Stimulated activated naive CD8-positive, alpha-beta T cell treated with anti-CD3 and anti-CD28 coated beads, Interleukin-15, Interleukin-2, amounts not matched to agents 100 ng/mL and 50 ng/mL, for 24 hours (primary cell): ENCODE data around the gene BTBD9.

Source experiments
- H3K27ac Mint-ChIP-seq: one replicate; pipeline ENCODE4 v1.8.0; 2021; ENCODE audit warnings: mild to moderate bottlenecking, mixed read lengths
- H3K27me3 Mint-ChIP-seq: one replicate; pipeline ENCODE4 v1.8.0; 2021; ENCODE audit warnings: mixed read lengths
- H3K36me3 Mint-ChIP-seq: one replicate; pipeline ENCODE4 v1.8.0; 2021; ENCODE audit warnings: low read depth, mixed read lengths
- H3K4me1 Mint-ChIP-seq: one replicate; pipeline ENCODE4 v1.8.0; 2021; ENCODE audit warnings: low read depth, mixed read lengths
- H3K4me3 Mint-ChIP-seq: one replicate; pipeline ENCODE4 v1.8.0; 2021; ENCODE audit warnings: mild to moderate bottlenecking, mixed read lengths
- H3K9me3 Mint-ChIP-seq: one replicate; pipeline ENCODE4 v1.8.0; 2021; ENCODE audit warnings: mixed read lengths

Gene BTBD9

GRCh38 chr6:38593409-38593808 lies 46.3 kb downstream of the BTBD9 start:
- Mint-ChIP-seq H3K4me3 (no peak overlapping the region), H3K27me3 (no peaks in the 10 kb centered on the region), H3K9me3 (no peaks in the 10 kb centered on the region), H3K36me3 (peaks cover 34% of the 10 kb centered on the region), H3K4me1 (peaks cover 10% of the 10 kb centered on the region), H3K27ac (no peak overlapping the region)

- H3K4me1 Mint-ChIP-seq: peaks cover 10% of the 10 kb centered on the region
- H3K9me3 Mint-ChIP-seq: no peaks in the 10 kb centered on the region
- H3K4me3 Mint-ChIP-seq: no peak overlapping the region
- H3K36me3 Mint-ChIP-seq: peaks cover 30% of the 10 kb centered on the region
- no peaks in the 10 kb centered on the region for H3K27me3 Mint-ChIP-seq
- H3K27ac Mint-ChIP-seq: no peak overlapping the region
Observed at GRCh38 chr6:38591439-38591838, 48.3 kb downstream of the BTBD9 start.

GRCh38 chr6:38589367-38589720 lies 50.4 kb downstream of the BTBD9 start:
- peaks cover 29% of the 10 kb centered on the region for H3K36me3 Mint-ChIP-seq
- no peaks in the 10 kb centered on the region for H3K9me3 Mint-ChIP-seq
- H3K4me3 Mint-ChIP-seq: no peak overlapping the region
- H3K27me3 Mint-ChIP-seq: no peaks in the 10 kb centered on the region
- H3K27ac Mint-ChIP-seq: no peak overlapping the region
- peaks cover 10% of the 10 kb centered on the region for H3K4me1 Mint-ChIP-seq

- peaks cover 10% of the 10 kb centered on the region for H3K4me1 Mint-ChIP-seq
- no peak overlapping the region for H3K4me3 Mint-ChIP-seq
- no peak overlapping the region for H3K27ac Mint-ChIP-seq
- H3K9me3 Mint-ChIP-seq: no peaks in the 10 kb centered on the region
- H3K27me3 Mint-ChIP-seq: no peaks in the 10 kb centered on the region
- peaks cover 26% of the 10 kb centered on the region for H3K36me3 Mint-ChIP-seq
Observed at GRCh38 chr6:38588631-38589366, 50.9 kb downstream of the BTBD9 start.

- Mint-ChIP-seq H3K4me1 (peaks cover 2% of the 10 kb centered on the region), H3K4me3 (no peak overlapping the region), H3K9me3 (no peaks in the 10 kb centered on the region), H3K27ac (no peak overlapping the region), H3K27me3 (no peaks in the 10 kb centered on the region), H3K36me3 (peaks cover 26% of the 10 kb centered on the region)
Observed at GRCh38 chr6:38587766-38588362, 51.9 kb downstream of the BTBD9 start.

- H3K27ac Mint-ChIP-seq: no peak overlapping the region
- no peaks in the 10 kb centered on the region for H3K9me3 Mint-ChIP-seq
Observed at GRCh38 chr6:38586992-38587391, 52.7 kb downstream of the BTBD9 start.

GRCh38 chr6:38584731-38585130 lies 55.0 kb downstream of the BTBD9 start:
- no peaks in the 10 kb centered on the region for H3K9me3 Mint-ChIP-seq
- no peaks in the 10 kb centered on the region for H3K27me3 Mint-ChIP-seq
- peaks cover 28% of the 10 kb centered on the region for H3K36me3 Mint-ChIP-seq
- no peaks in the 10 kb centered on the region for H3K4me1 Mint-ChIP-seq
- no peak overlapping the region for H3K27ac Mint-ChIP-seq
- no peak overlapping the region for H3K4me3 Mint-ChIP-seq

More at GRCh38 chr6:38586992-38587391, 52.7 kb downstream of the BTBD9 start:
- Mint-ChIP-seq H3K4me1 (no peaks in the 10 kb centered on the region), H3K36me3 (peaks cover 21% of the 10 kb centered on the region), H3K4me3 (no peak overlapping the region), H3K27me3 (no peaks in the 10 kb centered on the region)

- no peaks in the 10 kb centered on the region for H3K9me3 Mint-ChIP-seq
- H3K36me3 Mint-ChIP-seq: peaks cover 32% of the 10 kb centered on the region
- no peak overlapping the region for H3K4me3 Mint-ChIP-seq
- no peak overlapping the region for H3K27ac Mint-ChIP-seq
- H3K27me3 Mint-ChIP-seq: no peaks in the 10 kb centered on the region
- peaks cover 7% of the 10 kb centered on the region for H3K4me1 Mint-ChIP-seq
Observed at GRCh38 chr6:38583523-38583922, 56.2 kb downstream of the BTBD9 start.

- H3K27me3 Mint-ChIP-seq: no peaks in the 10 kb centered on the region
- H3K9me3 Mint-ChIP-seq: no peaks in the 10 kb centered on the region
- H3K4me1 Mint-ChIP-seq: peaks cover 23% of the 10 kb centered on the region
- peaks cover 37% of the 10 kb centered on the region for H3K36me3 Mint-ChIP-seq
- no peak overlapping the region for H3K27ac Mint-ChIP-seq
- no peak overlapping the region for H3K4me3 Mint-ChIP-seq
Observed at GRCh38 chr6:38580030-38580429, 59.7 kb downstream of the BTBD9 start.

- H3K27me3 Mint-ChIP-seq: no peaks in the 10 kb centered on the region
- peak overlapping the region; percentile 51 for H3K27ac Mint-ChIP-seq
- no peaks in the 10 kb centered on the region for H3K9me3 Mint-ChIP-seq
Observed at GRCh38 chr6:38579010-38579628, 60.6 kb downstream of the BTBD9 start.

GRCh38 chr6:38578075-38578474 lies 61.7 kb downstream of the BTBD9 start:
- peak overlapping the region; percentile 57 for H3K27ac Mint-ChIP-seq

More at GRCh38 chr6:38579010-38579628, 60.6 kb downstream of the BTBD9 start:
- H3K4me1 Mint-ChIP-seq: peaks cover 23% of the 10 kb centered on the region
- H3K36me3 Mint-ChIP-seq: peaks cover 38% of the 10 kb centered on the region
- no peak overlapping the region for H3K4me3 Mint-ChIP-seq

GRCh38 chr6:38577492-38577891 lies 62.2 kb downstream of the BTBD9 start:
- Mint-ChIP-seq H3K36me3 (peaks cover 30% of the 10 kb centered on the region), H3K27ac (peak overlapping the region; percentile 3), H3K4me3 (no peak overlapping the region), H3K27me3 (no peaks in the 10 kb centered on the region), H3K4me1 (peaks cover 35% of the 10 kb centered on the region), H3K9me3 (no peaks in the 10 kb centered on the region)

More at GRCh38 chr6:38578075-38578474, 61.7 kb downstream of the BTBD9 start:
- peaks cover 33% of the 10 kb centered on the region for H3K36me3 Mint-ChIP-seq
- H3K4me3 Mint-ChIP-seq: no peak overlapping the region
- H3K9me3 Mint-ChIP-seq: no peaks in the 10 kb centered on the region
- peaks cover 29% of the 10 kb centered on the region for H3K4me1 Mint-ChIP-seq
- H3K27me3 Mint-ChIP-seq: no peaks in the 10 kb centered on the region

- Mint-ChIP-seq H3K4me3 (no peak overlapping the region), H3K27me3 (no peaks in the 10 kb centered on the region), H3K4me1 (peaks cover 46% of the 10 kb centered on the region), H3K27ac (peak overlapping the region; percentile 38), H3K9me3 (no peaks in the 10 kb centered on the region), H3K36me3 (peaks cover 17% of the 10 kb centered on the region)
Observed at GRCh38 chr6:38573801-38574395, 65.8 kb downstream of the BTBD9 start.

GRCh38 chr6:38572186-38572813 lies 67.4 kb downstream of the BTBD9 start:
- H3K4me3 Mint-ChIP-seq: peak overlapping the region; percentile 47
- peaks cover 33% of the 10 kb centered on the region for H3K4me1 Mint-ChIP-seq
- H3K27ac Mint-ChIP-seq: peak overlapping the region; percentile 86
- H3K36me3 Mint-ChIP-seq: peaks cover 11% of the 10 kb centered on the region
- no peaks in the 10 kb centered on the region for H3K27me3 Mint-ChIP-seq
- no peaks in the 10 kb centered on the region for H3K9me3 Mint-ChIP-seq

- Mint-ChIP-seq H3K27ac (peak overlapping the region; percentile 86), H3K36me3 (peaks cover 7% of the 10 kb centered on the region), H3K9me3 (no peaks in the 10 kb centered on the region), H3K4me1 (peaks cover 28% of the 10 kb centered on the region), H3K27me3 (no peaks in the 10 kb centered on the region), H3K4me3 (peak overlapping the region; percentile 47)
Observed at GRCh38 chr6:38571721-38572120, 68.0 kb downstream of the BTBD9 start.
